Loucy (cell line): Measurements from ENCODE around the gene TTC23.

Experiments
- H2AFZ ChIP-seq: fragments of 200-600 bp; sonication (generic); 2 replicates; pipeline ENCODE4 v1.6.0; 2016; ENCODE audit warnings: antibody characterized with exemption, mild to moderate bottlenecking, low read length, moderate library complexity
- H3F3A ChIP-seq: fragments of 200-600 bp; 2 replicates; pipeline ENCODE4 v1.6.0; 2016; ENCODE audit warnings: antibody characterized with exemption, low read depth, mild to moderate bottlenecking
- H3K27me3 ChIP-seq: fragments of 200-600 bp; sonication (generic); 2 replicates; pipeline ENCODE4 v1.6.1; 2014; ENCODE audit warnings: low read length, mild to moderate bottlenecking; ENCODE audit not compliant: insufficient read depth, poor library complexity, severe bottlenecking
- H3K36me3 ChIP-seq: fragments of 200-600 bp; sonication (generic); 2 replicates; pipeline ENCODE4 v1.6.1; 2016; ENCODE audit warnings: low read length; ENCODE audit not compliant: insufficient read depth
- H3K4me1 ChIP-seq: fragments of 200-600 bp; sonication (generic); 2 replicates; pipeline ENCODE4 v1.5.1; 2014; ENCODE audit warnings: low read length, mild to moderate bottlenecking; ENCODE audit not compliant: insufficient read depth, poor library complexity, severe bottlenecking
- H3K4me2 ChIP-seq: fragments of 200-600 bp; sonication (generic); 2 replicates; pipeline ENCODE4 v1.6.0; 2014; ENCODE audit warnings: antibody characterized with exemption, low read length, low read depth, mild to moderate bottlenecking; ENCODE audit not compliant: poor library complexity, severe bottlenecking
- H3K4me3 ChIP-seq: fragments of 200-600 bp; sonication (generic); 2 replicates; pipeline ENCODE4 v1.5.1; 2014; ENCODE audit warnings: low read length, mild to moderate bottlenecking, mixed read lengths; ENCODE audit not compliant: poor library complexity, severe bottlenecking
- H3K79me2 ChIP-seq: fragments of 200-600 bp; sonication (generic); 2 replicates; pipeline ENCODE4 v1.6.1; 2014; ENCODE audit warnings: low read length; ENCODE audit not compliant: insufficient read depth
- H3K9ac ChIP-seq: fragments of 200-600 bp; sonication (generic); 2 replicates; pipeline ENCODE4 v1.6.0; 2014; ENCODE audit warnings: mild to moderate bottlenecking, low read depth, low read length, moderate library complexity; ENCODE audit not compliant: poor library complexity, severe bottlenecking
- H3K9me2 ChIP-seq: fragments of 200-600 bp; sonication (generic); replicated peaks from 2 replicates; pipeline ENCODE4 v1.6.1; 2016; ENCODE audit warnings: low read depth, low read length, mixed read lengths
- H3K9me3 ChIP-seq: fragments of 200-600 bp; sonication (generic); 2 replicates; pipeline ENCODE4 v1.6.1; 2014; ENCODE audit warnings: mild to moderate bottlenecking, antibody characterized with exemption, low read length, low read depth; ENCODE audit not compliant: insufficient read depth
- H4K20me1 ChIP-seq: fragments of 200-600 bp; sonication (generic); 2 replicates; pipeline ENCODE4 v1.6.0; 2014; ENCODE audit warnings: antibody characterized with exemption, low read length, mild to moderate bottlenecking; ENCODE audit not compliant: insufficient read depth, poor library complexity, severe bottlenecking
- CTCF ChIP-seq: fragments of 200-600 bp; sonication (generic); conservative IDR thresholded peaks from 2 replicates; pipeline ENCODE4 v1.5.1; 2014; ENCODE audit warnings: mild to moderate bottlenecking, antibody characterized with exemption, low read length
- EZH2phosphoT487 ChIP-seq: fragments of 200-600 bp; IDR thresholded peaks from 2 replicates; pipeline ENCODE4 v1.6.1; 2018; ENCODE audit warnings: antibody characterized with exemption, mild to moderate bottlenecking, moderate library complexity, borderline replicate concordance

Gene TTC23

GRCh38 chr15:99172989-99173388 lies 76.4 kb downstream of the TTC23 start:
- no peaks in the 10 kb centered on the region for H3K79me2 ChIP-seq
- no peak overlapping the region for H2AFZ ChIP-seq
- no peaks in the 10 kb centered on the region for H4K20me1 ChIP-seq
- H3F3A ChIP-seq, result no peaks in the 10 kb centered on the region
- no peak overlapping the region for H3K4me2 ChIP-seq
- H3K27me3 ChIP-seq, result no peaks in the 10 kb centered on the region
- no peak for TF ChIP-seq EZH2phosphoT487
- no peak for TF ChIP-seq CTCF
- H3K4me1 ChIP-seq, result no peaks in the 10 kb centered on the region
- H3K9me2 ChIP-seq, result no peaks in the 10 kb centered on the region
- H3K9me3 ChIP-seq, result no peaks in the 10 kb centered on the region
- no peak overlapping the region for H3K9ac ChIP-seq
- H3K36me3 ChIP-seq, result no peaks in the 10 kb centered on the region
- no peak overlapping the region for H3K4me3 ChIP-seq

- no peaks in the 10 kb centered on the region for H3K4me1 ChIP-seq
- no peak overlapping the region for H2AFZ ChIP-seq
- H3K9me2 ChIP-seq, result no peaks in the 10 kb centered on the region
- no peak overlapping the region for H3K4me2 ChIP-seq
- no peak overlapping the region for H3K9ac ChIP-seq
- no peaks in the 10 kb centered on the region for H4K20me1 ChIP-seq
- no peaks in the 10 kb centered on the region for H3K36me3 ChIP-seq
- no peaks in the 10 kb centered on the region for H3F3A ChIP-seq
- no peaks in the 10 kb centered on the region for H3K27me3 ChIP-seq
- no peaks in the 10 kb centered on the region for H3K9me3 ChIP-seq
- no peak for TF ChIP-seq CTCF
- H3K4me3 ChIP-seq, result no peak overlapping the region
- H3K79me2 ChIP-seq, result no peaks in the 10 kb centered on the region
Observed at GRCh38 chr15:99172171-99172570, 77.2 kb downstream of the TTC23 start.

DNA sequence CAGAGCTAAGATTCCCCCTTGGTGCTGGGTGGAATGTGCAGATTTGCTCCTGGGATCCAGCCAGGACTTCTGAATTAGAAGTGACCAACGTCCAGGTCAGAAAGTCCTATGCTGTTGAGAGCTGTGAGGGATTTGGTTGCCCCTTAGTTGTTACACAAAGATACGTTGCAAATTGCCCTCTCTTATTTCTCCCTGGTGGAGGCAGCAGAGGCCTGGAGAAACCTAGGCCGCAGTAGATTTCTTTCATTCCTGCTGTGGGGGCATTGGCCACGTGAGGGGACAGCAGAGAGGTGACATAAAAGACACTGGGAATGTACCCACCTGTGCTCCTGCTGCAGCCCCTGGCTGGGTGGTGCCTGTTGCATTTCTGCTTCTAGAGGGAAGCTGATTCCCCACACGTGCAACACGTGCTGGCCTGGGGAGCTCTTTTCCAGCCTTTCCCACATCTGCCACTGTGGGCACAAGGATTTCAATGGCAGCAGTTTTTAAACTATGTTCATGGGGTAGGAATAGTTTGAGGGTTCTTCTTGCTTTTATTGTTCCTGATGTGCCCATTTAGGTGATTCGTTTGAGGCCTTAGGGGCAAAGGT lies 78.8 kb downstream of the TTC23 start:
- Histone ChIP-seq H3K9me3 (no peaks in the 10 kb centered on the region), H3K27me3 (no peaks in the 10 kb centered on the region), H3K79me2 (no peaks in the 10 kb centered on the region), H4K20me1 (no peaks in the 10 kb centered on the region), H2AFZ (no peak overlapping the region), H3K4me3 (no peak overlapping the region), H3F3A (no peaks in the 10 kb centered on the region), H3K4me2 (no peak overlapping the region), H3K9ac (no peak overlapping the region), H3K9me2 (no peaks in the 10 kb centered on the region), H3K36me3 (no peaks in the 10 kb centered on the region), H3K4me1 (no peaks in the 10 kb centered on the region)
- no peak for TF ChIP-seq CTCF
- TF ChIP-seq EZH2phosphoT487, result no peak
